GM21360 (cell line): ENCODE results near the gene CILP2.

Experiments used
- ATAC-seq: cut with Tn5 transposase; IDR thresholded peaks from one replicate; pipeline ENCODE4 v1.9.1; 2021; ENCODE audit warnings: mild to moderate bottlenecking, moderate library complexity; ENCODE audit not compliant: unreplicated experiment

The CILP2 gene, protein sequence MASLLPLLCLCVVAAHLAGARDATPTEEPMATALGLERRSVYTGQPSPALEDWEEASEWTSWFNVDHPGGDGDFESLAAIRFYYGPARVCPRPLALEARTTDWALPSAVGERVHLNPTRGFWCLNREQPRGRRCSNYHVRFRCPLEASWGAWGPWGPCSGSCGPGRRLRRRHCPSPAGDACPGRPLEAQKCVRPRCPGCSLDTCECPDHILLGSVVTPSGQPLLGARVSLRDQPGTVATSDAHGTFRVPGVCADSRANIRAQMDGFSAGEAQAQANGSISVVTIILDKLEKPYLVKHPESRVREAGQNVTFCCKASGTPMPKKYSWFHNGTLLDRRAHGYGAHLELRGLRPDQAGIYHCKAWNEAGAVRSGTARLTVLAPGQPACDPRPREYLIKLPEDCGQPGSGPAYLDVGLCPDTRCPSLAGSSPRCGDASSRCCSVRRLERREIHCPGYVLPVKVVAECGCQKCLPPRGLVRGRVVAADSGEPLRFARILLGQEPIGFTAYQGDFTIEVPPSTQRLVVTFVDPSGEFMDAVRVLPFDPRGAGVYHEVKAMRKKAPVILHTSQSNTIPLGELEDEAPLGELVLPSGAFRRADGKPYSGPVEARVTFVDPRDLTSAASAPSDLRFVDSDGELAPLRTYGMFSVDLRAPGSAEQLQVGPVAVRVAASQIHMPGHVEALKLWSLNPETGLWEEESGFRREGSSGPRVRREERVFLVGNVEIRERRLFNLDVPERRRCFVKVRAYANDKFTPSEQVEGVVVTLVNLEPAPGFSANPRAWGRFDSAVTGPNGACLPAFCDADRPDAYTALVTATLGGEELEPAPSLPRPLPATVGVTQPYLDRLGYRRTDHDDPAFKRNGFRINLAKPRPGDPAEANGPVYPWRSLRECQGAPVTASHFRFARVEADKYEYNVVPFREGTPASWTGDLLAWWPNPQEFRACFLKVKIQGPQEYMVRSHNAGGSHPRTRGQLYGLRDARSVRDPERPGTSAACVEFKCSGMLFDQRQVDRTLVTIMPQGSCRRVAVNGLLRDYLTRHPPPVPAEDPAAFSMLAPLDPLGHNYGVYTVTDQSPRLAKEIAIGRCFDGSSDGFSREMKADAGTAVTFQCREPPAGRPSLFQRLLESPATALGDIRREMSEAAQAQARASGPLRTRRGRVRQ

DNA sequence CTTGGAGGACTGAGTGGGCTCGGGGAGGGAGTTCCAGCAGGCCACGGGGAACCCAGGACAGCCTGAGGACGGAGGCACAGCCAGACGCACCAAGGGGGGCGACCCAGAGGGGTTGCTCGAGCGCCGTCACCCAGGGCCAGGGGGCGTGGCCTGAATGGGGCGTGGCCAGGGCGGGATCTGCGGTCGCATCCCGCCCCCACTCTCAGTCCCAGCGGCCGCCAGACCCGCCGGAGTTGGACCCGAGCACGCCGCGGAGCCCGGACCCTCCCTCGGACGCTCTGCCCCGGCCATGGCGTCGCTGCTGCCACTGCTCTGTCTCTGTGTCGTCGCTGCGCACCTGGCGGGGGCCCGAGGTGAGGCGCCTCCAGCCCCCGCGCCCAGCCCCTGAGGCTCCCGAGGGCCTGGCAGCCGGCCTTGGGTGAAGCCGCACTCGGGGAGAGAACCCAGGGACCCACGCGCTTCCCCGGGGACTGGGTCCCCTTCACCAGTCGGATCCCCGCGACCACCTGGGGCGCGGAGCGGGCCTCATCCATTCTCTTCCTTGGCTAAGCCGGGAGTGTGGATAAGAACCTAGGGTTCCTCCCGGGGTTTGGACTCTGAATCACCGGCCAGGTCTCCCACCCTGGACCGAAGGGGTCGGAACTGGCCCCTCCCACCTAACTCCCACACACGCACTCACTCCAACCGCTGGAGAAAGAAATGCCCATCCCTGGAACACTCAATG is at the start of gene CILP2:
CILP2 (plus strand) TSS at position 205 of the 724 bp plus-strand sequence; CDS start at position 290, 85 bp downstream.
- no peak for ATAC-seq

DNA sequence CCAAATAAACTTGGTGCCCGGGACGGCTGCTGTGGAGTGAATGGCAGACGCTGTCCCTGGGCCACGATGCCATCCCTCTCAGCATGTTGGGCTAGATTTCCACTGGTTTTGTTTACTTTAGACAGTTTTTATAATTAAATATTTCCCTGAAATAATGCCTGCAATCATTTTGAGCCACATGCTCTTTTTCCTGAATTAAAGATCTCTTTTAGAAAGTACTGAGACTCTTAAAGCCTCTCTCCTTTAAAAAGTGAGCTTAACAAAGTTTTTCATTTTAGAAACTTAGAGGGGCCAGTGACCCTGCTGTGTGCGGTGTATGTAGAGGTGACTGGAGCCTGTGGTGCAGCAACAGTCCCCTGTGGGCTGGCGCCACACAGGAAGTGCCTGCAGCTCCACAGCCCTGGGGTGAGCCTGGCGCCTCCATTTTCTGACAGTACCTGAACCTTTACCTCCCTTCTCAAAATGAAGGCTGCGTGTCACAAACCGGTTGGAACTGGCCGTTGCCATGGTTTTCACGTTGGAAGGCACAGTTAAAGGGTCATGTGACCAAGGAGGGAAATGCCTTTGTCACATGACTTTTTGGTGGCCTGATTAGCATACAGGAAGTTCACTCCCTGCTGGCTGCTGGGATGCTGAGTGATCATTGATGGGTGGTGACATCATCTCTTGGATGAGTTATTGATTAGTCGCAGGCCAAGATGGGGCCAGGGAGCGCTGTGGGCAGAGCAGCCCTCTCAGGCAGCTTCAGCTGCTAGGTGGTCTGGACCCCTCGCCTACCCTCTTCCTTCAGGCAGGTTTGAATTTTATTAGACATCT is 49.0 kb upstream of the CILP2 start:
- no peak for ATAC-seq

DNA sequence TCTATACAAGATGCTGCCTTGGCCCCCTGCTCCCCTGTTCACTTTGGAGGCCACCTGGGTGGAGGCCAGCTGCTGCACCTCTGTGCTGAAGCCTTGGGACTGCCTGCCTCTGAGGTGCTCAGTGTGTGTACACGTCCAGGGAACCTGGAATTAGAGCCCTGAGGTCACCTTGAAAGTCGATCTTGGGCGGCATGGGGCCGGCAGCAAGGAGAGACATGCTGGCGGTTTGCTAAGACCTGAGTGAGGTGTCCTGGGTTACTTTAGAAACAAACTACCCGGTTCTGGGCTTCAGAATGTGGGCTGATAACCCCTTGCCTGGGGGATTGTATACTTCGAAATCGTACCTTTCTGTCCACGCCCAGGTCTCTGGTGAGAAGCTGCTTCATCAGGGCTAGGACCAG is 48.3 kb upstream of the CILP2 start:
- ATAC-seq = no peak

DNA sequence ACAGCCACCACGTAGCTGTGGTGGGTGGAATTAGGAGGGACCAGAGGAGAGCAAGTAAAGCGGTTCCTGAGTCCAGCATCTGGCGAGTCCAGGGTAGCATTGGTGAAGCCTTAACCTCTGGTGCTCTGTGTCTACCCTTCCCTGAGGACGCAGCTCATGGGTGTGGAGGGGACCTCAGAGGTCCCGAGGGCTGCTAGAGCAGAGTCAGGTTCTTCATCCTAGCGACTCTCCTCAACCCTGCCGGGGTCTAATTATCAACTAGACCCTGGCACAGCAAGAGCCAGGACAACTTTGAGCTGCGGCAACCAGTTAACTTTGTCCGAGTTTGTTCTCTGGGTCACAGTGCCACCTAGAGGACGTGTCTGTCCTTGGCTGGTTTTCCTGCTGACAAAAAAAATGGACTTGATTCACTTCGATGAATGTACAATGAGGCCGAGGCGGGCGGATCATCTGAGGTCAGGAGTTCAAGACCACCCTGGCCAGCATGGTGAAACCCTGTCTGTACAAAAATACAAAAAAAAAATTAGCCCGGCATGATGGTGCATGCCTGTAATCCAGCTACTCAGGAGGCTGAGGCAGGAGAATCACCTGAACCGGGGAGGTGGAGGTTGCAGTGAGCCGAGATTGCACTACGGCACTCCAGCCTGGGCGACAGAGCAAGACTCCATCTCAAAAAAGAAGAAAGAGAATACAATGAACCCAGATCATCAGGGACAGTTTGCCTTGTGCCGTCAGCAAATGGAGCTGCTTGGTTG is 47.7 kb upstream of the CILP2 start:
- ATAC-seq = no peak

DNA sequence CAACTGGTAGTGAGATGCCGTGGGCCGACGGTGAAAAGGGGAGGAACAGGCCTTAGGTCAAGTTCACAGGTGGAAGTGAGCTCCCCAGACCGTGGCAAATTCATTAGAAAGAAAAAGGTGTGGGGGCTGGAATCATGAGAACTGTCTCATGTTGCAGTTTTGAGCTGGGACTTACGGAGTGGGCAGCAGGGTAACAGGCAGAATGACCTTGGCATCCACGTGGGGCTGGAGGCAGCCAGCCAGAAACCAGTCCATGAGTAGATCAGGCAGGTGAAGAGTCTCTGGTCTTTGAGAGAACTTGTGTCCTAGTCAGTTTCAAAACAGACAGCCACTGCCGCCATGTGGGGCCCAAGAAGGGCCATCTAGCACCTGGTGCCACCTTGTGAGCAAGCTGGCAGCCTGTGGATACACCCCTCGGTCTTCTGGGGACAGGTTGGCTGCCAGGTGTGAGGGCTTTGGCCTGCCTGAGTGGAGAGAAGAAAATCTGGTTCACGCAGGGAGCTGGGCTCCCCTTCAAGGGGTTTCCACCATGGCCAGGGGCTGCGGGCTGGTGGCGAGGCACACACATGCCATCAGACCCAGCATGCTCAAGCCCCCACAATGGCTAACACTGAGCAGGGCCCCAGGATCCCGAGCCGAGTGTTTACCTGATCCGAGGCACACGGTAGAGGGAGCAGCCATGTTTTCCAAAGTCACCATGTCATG is 46.6 kb upstream of the CILP2 start:
- ATAC-seq = no peak

DNA sequence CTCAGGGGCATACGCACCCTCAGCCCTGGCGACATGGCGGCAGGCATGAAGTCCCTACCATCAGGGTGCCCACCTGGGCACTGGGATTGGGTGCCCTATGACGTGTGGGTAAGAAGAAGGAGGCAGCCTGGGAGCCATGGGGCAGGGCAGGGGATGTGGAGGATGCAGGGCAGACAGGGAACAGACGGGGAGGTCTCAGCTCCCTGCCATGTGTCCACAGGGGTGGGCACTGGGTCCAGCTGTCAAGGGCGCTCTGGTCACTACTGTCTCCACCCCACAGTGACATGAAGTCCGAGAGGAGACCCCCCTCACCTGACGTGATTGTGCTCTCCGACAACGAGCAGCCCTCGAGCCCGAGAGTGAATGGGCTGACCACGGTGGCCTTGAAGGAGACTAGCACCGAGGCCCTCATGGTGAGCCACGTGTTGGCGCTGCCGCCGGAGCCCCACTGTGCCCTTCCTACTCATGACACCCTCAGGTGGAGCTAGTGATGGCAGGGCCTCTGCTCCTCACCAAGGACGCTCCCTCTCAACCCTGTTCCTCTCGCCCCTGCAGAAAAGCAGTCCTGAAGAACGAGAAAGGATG is 45.9 kb upstream of the CILP2 start:
- ATAC-seq = no peak

DNA sequence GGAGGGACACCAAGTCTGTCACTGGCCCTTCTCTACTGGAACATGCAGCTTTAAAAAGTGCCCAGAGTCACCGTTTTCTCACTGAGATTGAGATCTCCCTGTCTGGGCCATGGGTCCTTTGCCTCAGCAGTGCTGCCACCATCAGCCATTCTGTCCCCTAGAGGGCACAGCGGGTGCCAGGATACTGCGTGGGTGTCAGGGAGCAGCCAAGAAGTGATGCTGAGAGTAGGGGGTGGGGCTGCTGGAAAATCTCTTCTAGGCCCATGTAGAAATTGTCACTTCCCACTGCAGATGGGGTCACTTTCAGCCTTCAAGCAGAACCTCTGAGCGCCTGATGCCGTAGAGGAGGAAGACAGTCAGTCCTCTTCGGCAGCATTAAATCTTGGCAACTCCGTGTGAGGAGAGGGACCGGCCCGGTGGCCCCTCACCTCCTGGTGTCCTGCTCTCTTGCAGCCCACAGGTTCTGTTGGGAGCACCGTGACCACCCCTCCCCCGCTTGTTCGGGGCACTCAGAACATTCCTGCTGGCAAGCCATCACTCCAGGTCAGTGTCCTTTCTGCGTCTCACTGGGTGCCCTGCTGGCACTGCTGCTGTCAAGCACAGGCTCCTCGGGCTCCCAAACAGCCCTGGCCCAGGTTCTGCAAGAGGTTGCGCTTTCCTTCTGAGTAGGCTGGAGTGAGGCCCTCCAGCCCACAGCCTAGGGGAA is 44.1 kb upstream of the CILP2 start:
- no peak for ATAC-seq

DNA sequence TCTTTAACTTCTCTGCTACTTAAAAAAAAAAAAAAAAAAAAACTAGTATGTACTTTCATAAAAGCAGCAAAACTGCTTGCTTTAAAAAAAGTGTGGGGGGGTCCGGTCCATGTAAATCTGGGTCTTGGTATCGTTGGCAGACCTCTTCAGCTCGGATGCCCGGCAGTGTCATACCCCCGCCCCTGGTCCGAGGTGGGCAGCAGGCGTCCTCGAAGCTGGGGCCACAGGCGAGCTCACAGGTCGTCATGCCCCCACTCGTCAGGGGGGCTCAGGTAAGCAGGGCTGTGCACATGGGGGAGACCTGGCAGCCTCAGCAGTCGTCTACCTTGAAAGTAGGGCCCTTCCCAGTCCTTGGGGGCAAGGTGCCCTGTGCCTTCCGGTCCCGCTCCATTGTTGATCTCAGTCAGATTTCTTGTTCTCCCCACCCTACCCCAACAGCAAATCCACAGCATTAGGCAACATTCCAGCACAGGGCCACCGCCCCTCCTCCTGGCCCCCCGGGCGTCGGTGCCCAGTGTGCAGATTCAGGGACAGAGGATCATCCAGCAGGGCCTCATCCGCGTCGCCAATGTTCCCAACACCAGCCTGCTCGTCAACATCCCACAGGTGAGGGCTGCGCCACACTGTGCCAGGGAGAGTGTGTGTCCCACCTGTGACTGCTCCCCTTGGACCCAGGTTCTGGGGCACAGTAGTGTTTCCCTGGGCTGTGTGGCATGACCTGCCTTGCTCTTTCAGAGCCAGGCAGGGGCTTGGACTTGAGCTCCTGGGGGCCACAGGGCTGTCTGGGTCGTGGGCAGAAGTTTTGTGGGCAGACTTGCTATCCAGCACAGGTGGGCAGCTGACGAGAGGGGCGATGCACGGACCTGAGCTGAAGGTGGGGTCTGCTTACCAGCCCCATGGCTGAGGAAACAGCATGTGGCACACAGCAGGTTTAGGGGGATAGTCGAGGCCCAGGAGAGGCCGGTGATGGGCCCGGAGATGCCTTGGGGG is 42.2 kb upstream of the CILP2 start:
- no peak for ATAC-seq

DNA sequence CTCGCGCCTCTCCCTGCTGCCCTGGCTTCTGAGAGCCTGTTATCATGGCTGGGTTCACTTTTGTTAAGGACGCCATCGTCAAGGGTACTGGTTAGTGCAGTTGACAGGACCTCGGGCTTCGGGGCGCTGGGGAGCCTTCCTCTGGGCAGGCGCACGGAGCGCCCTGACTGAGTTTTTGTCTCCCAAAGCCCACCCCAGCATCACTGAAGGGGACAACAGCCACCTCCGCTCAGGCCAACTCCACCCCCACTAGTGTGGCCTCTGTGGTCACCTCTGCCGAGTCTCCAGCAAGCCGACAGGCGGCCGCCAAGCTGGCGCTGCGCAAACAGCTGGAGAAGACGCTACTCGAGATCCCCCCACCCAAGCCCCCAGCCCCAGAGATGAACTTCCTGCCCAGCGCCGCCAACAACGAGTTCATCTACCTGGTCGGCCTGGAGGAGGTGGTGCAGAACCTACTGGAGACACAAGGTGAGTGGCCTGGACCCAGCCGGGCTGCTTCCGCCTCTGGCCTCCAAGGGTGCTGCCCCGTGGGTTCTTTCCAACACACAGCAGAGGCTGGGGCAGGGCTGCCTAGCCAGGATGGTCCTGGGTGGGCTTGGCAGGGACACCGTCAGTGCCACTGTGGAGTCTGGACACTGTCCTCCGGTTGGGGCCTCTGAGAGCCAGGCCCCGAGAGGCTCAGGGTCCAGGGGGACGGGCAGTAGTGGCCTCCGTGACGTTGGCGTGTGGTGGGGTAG is 39.6 kb upstream of the CILP2 start:
- no peak for ATAC-seq

DNA sequence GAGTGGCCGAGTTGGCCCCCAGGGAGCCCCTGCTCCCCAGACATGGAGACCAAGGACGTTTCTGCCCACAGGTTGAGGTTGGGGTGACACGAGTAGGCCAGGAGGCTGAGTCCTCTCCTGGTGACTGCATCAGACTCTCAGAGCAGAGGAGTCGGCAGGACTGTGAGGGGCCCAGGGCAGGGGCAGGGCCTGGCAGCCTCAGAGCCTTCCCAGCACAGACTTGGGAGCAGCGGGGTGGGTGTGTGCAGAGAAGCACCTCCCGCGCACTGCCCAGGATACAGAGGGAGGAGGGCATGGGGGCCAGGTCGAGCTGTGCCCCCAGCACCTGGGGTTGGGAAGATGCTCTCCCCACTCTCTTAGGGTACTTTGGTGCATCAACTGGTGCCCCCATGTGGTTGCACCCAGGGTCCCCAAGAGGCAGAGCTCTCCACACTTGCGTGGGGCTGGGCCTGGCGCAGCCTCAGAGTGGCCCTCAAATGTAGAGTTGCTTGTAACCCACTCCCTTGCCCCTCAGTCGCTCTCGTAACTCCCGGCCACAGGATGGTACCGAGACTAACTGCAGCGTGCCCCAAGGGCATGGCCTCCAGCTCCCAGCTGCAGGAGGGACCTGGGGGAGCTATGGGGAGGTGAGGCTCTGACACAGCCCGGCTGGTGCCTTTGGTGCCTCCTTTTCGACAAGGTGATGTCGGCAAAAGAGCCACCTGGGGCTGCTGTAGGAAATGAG is 38.6 kb upstream of the CILP2 start:
- ATAC-seq = no peak

DNA sequence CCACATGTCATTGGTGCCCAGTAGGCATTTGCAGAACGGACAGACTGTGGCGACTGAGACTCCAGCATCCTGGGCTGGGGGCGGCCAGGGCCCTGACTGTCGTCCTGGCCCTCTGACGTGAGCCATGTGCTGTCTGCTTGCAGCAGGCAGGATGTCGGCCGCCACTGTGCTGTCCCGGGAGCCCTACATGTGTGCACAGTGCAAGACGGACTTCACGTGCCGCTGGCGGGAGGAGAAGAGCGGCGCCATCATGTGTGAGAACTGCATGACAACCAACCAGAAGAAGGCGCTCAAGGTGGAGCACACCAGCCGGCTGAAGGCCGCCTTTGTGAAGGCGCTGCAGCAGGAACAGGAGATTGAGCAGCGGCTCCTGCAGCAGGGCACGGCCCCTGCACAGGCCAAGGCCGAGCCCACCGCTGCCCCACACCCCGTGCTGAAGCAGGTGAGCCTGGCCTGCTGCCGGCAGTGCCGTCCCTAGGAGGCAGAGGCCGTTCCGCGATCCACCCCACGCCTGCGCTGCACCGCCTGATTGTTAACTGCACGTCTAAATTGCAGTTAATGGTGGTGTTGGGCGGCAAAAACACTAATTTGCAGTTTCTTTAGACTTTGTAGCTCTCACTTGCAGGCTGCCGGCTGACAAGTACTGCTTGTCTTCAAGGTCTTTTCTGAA is 37.0 kb upstream of the CILP2 start:
- ATAC-seq = no peak

DNA sequence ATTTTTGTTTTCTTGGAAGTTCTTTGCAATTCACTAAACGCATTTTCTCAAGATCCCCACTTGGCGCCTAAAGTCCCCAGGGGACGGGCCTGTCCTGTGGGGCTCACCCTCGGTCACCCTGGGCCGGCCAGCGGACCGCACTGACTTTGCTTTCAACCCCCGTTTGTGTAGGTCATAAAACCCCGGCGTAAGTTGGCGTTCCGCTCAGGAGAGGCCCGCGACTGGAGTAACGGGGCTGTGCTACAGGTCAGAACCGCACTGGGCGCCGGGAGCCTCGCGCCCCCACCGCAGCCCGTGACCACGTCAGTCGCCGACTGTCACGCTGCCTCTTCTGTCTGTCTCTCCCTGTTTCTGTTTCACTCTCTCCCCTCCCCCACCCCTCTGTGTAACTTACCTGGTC is 36.3 kb upstream of the CILP2 start:
- no peak for ATAC-seq

DNA sequence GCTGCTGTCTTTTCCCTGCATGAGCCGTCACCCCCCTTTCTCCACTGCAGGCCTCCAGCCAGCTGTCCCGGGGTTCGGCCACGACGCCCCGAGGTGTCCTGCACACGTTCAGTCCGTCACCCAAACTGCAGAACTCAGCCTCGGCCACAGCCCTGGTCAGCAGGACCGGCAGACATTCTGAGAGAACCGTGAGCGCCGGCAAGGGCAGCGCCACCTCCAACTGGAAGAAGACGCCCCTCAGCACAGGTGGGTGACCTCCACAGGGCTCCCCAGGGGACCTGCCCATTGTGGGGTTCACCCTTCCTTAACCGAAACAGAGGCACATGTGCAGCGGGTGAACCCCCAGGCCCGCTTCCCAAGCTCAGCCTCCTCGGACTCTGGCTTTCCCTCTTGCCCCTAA is 35.8 kb upstream of the CILP2 start:
- no peak for ATAC-seq

DNA sequence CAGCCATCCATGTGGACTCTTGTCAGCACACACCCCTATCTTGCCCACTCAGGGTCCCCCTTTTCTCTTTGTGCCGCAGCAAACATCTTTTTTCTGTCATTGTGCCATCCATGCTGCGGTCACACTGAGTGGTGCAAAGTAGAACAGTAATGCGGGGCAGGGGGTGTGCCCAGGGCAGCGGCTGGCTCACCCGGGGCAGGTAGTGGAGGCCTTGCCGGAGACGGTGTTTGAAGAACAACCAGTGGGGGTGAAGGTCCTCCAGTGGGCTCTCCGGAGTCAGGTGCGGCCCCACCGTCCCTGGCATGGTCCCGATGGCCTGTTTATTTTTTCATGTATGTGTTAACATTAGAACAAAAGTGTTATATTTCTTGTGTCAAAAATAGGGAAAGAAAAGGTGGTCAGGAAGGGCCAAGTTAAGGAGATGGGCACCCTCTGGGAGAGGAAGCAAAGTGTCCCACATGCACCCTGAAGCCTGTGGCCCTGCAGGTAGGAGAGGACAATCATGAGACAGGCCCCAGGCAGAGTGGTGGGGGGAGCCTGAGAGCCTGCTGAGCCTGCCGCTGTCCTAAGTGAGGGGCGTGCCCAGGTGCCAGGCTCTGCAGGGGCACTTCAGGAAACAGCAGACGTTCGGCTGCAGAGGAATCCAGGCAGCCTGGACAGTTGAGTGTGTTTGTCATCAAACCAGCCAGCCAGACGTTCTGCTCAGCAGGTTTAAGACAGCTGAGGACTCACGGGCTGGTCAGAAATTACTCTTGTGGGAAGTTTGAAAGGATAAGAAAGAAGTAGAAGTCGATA is 35.1 kb upstream of the CILP2 start:
- no peak for ATAC-seq
